HG03095 (cell line): Measurements from ENCODE around the gene AHCTF1.
"Not testable (repeated sequence)": the region's sequence is repeated elsewhere in the genome, so short reads cannot be mapped to it uniquely, and the experiment has no call there.

Experiments
- ATAC-seq: cut with Tn5 transposase; IDR thresholded peaks from one replicate; pipeline ENCODE4 v1.9.1; 2021; ENCODE audit warnings: moderate library complexity; ENCODE audit not compliant: unreplicated experiment

Gene AHCTF1

GRCh38 chr1:246837418-246838117 lies 94.2 kb downstream of the AHCTF1 start:
- no peak for ATAC-seq

- ATAC-seq: no peak
Measured at GRCh38 chr1:246836209-246836966, 95.4 kb downstream of the AHCTF1 start.

GRCh38 chr1:246831543-246831942 lies 100.2 kb downstream of the AHCTF1 start:
- ATAC-seq: no peak

GRCh38 chr1:246828818-246829217 lies 102.9 kb downstream of the AHCTF1 start:
- ATAC-seq: no peak

GRCh38 chr1:246827396-246827795 lies 104.4 kb downstream of the AHCTF1 start:
- ATAC-seq: no peak

GRCh38 chr1:246825557-246826175 lies 106.1 kb downstream of the AHCTF1 start:
- no peak for ATAC-seq

GRCh38 chr1:246824541-246824940 lies 107.2 kb downstream of the AHCTF1 start:
- ATAC-seq: no peak

GRCh38 chr1:246822154-246822553 lies 109.6 kb downstream of the AHCTF1 start:
- ATAC-seq: not testable (repeated sequence)

- no peak for ATAC-seq
Measured at GRCh38 chr1:246820666-246821065, 111.1 kb downstream of the AHCTF1 start.

GRCh38 chr1:246817778-246818177 lies 114.0 kb downstream of the AHCTF1 start:
- not testable (repeated sequence) for ATAC-seq

GRCh38 chr1:246815693-246816270 lies 116.0 kb downstream of the AHCTF1 start:
- ATAC-seq: peak; percentile 95

GRCh38 chr1:246814890-246815289 lies 116.9 kb downstream of the AHCTF1 start:
- ATAC-seq: no peak

- ATAC-seq: not testable (repeated sequence)
Measured at GRCh38 chr1:246813325-246813724, 118.4 kb downstream of the AHCTF1 start.

GRCh38 chr1:246811985-246812384 lies 119.8 kb downstream of the AHCTF1 start:
- ATAC-seq: no peak

GRCh38 chr1:246809473-246809872 lies 122.3 kb downstream of the AHCTF1 start:
- no peak for ATAC-seq

- ATAC-seq: no peak
Measured at GRCh38 chr1:246805135-246805716, 126.5 kb downstream of the AHCTF1 start.

GRCh38 chr1:246803883-246804282 lies 127.9 kb downstream of the AHCTF1 start:
- no peak for ATAC-seq

GRCh38 chr1:246803373-246803772 lies 128.4 kb downstream of the AHCTF1 start:
- no peak for ATAC-seq

- ATAC-seq: no peak
Measured at GRCh38 chr1:246801241-246802020, 130.3 kb downstream of the AHCTF1 start.

- ATAC-seq: no peak
Measured at GRCh38 chr1:246800756-246801155, 131.0 kb downstream of the AHCTF1 start.
